Neuronal stem cell (in vitro differentiated cells): ENCODE results near the gene DPT.

ENCODE experiments used
- DNase-seq: peaks from one replicate; pipeline ENCODE4 v3.0.0-alpha.2; 2013; ENCODE audit warnings: low spot score
- H2AFZ ChIP-seq: one replicate; pipeline ENCODE4 v1.6.1; 2013; ENCODE audit warnings: mild to moderate bottlenecking, low read length, inconsistent platforms
- H2AK5ac ChIP-seq: 2 replicates; pipeline ENCODE4 v1.6.1; 2013; ENCODE audit warnings: low read depth, mild to moderate bottlenecking, inconsistent platforms, low read length, moderate library complexity, mixed read lengths
- H2BK120ac ChIP-seq: 2 replicates; pipeline ENCODE4 v1.6.1; 2013; ENCODE audit warnings: low read depth, mild to moderate bottlenecking, inconsistent platforms, low read length, moderate library complexity, mixed read lengths
- H2BK12ac ChIP-seq: one replicate; pipeline ENCODE4 v1.6.1; 2013; ENCODE audit warnings: low read length, inconsistent platforms
- H2BK15ac ChIP-seq: 2 replicates; pipeline ENCODE4 v1.6.1; 2013; ENCODE audit warnings: mild to moderate bottlenecking, low read length, inconsistent platforms, mixed read lengths
- H2BK5ac ChIP-seq: one replicate; pipeline ENCODE4 v1.6.1; 2013; ENCODE audit warnings: inconsistent platforms, mild to moderate bottlenecking, low read length, moderate library complexity
- H3K14ac ChIP-seq: one replicate; pipeline ENCODE4 v1.6.1; 2013; ENCODE audit warnings: low read length, inconsistent platforms
- H3K18ac ChIP-seq: 2 replicates; pipeline ENCODE4 v1.6.1; 2013; ENCODE audit warnings: low read length, inconsistent platforms
- H3K23ac ChIP-seq: 2 replicates; pipeline ENCODE4 v1.6.1; 2013; ENCODE audit warnings: low read depth, mild to moderate bottlenecking, mixed read lengths, low read length, inconsistent platforms; ENCODE audit not compliant: poor library complexity
- H3K27ac ChIP-seq: replicated peaks from 3 replicates; pipeline ENCODE4 v1.5.1; 2013; ENCODE audit warnings: low read length, inconsistent platforms
- H3K27me3 ChIP-seq, 3 experiments: 2 replicates each; pipeline ENCODE4 v1.6.1; 2013; ENCODE audit warnings: low read length in 3 of 3, mild to moderate bottlenecking in 2 of 3, inconsistent platforms in 1 of 3, low read depth in 1 of 3, mixed read lengths in 1 of 3, moderate library complexity in 1 of 3; ENCODE audit not compliant: control insufficient read depth in 3 of 3, insufficient read depth in 3 of 3
- H3K36me3 ChIP-seq, 2 donors: replicated peaks in 1 of 2; 2 replicates each; pipeline ENCODE4 v1.6.1; 2013; ENCODE audit warnings: low read length in 2 of 2; ENCODE audit not compliant: control insufficient read depth in 2 of 2, insufficient read depth in 2 of 2
- H3K4ac ChIP-seq: 2 replicates; pipeline ENCODE4 v1.6.1; 2013; ENCODE audit warnings: inconsistent platforms, mild to moderate bottlenecking, low read length, moderate library complexity
- H3K4me1 ChIP-seq, 2 donors: 1 replicate in 1 of 2; 2 replicates in 1 of 2; pipeline ENCODE4 v1.6.1; 2013; ENCODE audit warnings: low read length in 2 of 2, low read depth in 1 of 2; ENCODE audit not compliant: control insufficient read depth in 2 of 2, insufficient read depth in 1 of 2
- H3K4me2 ChIP-seq: one replicate; pipeline ENCODE4 v1.6.1; 2013; ENCODE audit warnings: mild to moderate bottlenecking, low read length, inconsistent platforms; ENCODE audit not compliant: insufficient read depth, poor library complexity, severe bottlenecking
- H3K4me3 ChIP-seq, 2 donors: 2 replicates each; pipeline ENCODE4 v1.5.1; 2013; ENCODE audit warnings: low read length in 2 of 2, mild to moderate bottlenecking in 2 of 2, inconsistent platforms in 1 of 2, moderate library complexity in 1 of 2
- H3K79me1 ChIP-seq: one replicate; pipeline ENCODE4 v1.6.1; 2013; ENCODE audit warnings: low read depth, mild to moderate bottlenecking, inconsistent platforms, low read length, moderate library complexity
- H3K9ac ChIP-seq: one replicate; pipeline ENCODE4 v1.6.1; 2013; ENCODE audit warnings: mild to moderate bottlenecking, low read depth, low read length, inconsistent platforms; ENCODE audit not compliant: poor library complexity
- H3K9me3 ChIP-seq, 2 donors: replicated peaks in 1 of 2; 2 replicates each; pipeline versions ENCODE3 to v1.6.1; 2013; ENCODE audit warnings: low read length in 2 of 2, mild to moderate bottlenecking in 2 of 2, inconsistent platforms in 1 of 2, low read depth in 1 of 2, mixed read lengths in 1 of 2, moderate library complexity in 1 of 2; ENCODE audit not compliant: control insufficient read depth in 2 of 2, insufficient read depth in 1 of 2
- H4K8ac ChIP-seq: one replicate; pipeline ENCODE4 v1.6.1; 2013; ENCODE audit warnings: low read depth, mild to moderate bottlenecking, inconsistent platforms, low read length, moderate library complexity
- H4K91ac ChIP-seq: one replicate; pipeline ENCODE4 v1.6.1; 2013; ENCODE audit warnings: low read length, low read depth, mild to moderate bottlenecking, inconsistent platforms; ENCODE audit not compliant: poor library complexity
- WGBS, 2 donors: extraction: QIAGEN DNeasy Blood & Tissue Kit; methylation state at CpG; one replicate each; pipeline ENCODE4 v1.1.7; 2013; ENCODE audit warnings: missing lambda C conversion rate in 2 of 2, mixed read lengths in 1 of 2; ENCODE audit not compliant: insufficient read length in 2 of 2, insufficient replicate concordance in 1 of 2; ENCODE audit errors: extremely low coverage in 2 of 2; 5-methylcytosine and 5-hydroxymethylcytosine counted together

The DPT gene

GRCh38 chr1:168673974-168674683 is 54.9 kb downstream of the DPT start:
- no CpG with 5 or more reads among the region's 2 CpGs for WGBS, 2 donors
- Histone ChIP-seq H3K27ac (no peak overlapping the region), H3K27me3 (no peaks in the 10 kb centered on the region), H3K9ac (no peak overlapping the region), H4K8ac (no peak overlapping the region), H3K36me3 (no peaks in the 10 kb centered on the region), H3K18ac (no peak overlapping the region), H3K4me3 (no peak overlapping the region), H3K4me1 (no peaks in the 10 kb centered on the region), H2BK120ac (no peak overlapping the region), H3K14ac (no peak overlapping the region), H3K23ac (no peak overlapping the region), H2AK5ac (no peak overlapping the region), H2BK5ac (no peak overlapping the region), H4K91ac (no peak overlapping the region), H2BK12ac (no peak overlapping the region), H2AFZ (no peak overlapping the region), H2BK15ac (no peak overlapping the region), H3K4ac (no peak overlapping the region), H3K9me3 (no peaks in the 10 kb centered on the region), H3K79me1 (no peaks in the 10 kb centered on the region), H3K4me2 (no peak overlapping the region)
- DNase-seq: no peak

GRCh38 chr1:168672278-168672677 is 56.7 kb downstream of the DPT start:
- Histone ChIP-seq H3K4me1 (no peaks in the 10 kb centered on the region), H3K36me3 (no peaks in the 10 kb centered on the region), H2BK120ac (no peak overlapping the region), H3K79me1 (no peaks in the 10 kb centered on the region), H3K4ac (no peak overlapping the region), H2BK15ac (no peak overlapping the region), H3K23ac (no peak overlapping the region), H3K27me3 (no peaks in the 10 kb centered on the region), H3K14ac (no peak overlapping the region), H2BK5ac (no peak overlapping the region), H3K4me2 (no peak overlapping the region), H4K8ac (no peak overlapping the region), H3K18ac (no peak overlapping the region), H3K4me3 (no peak overlapping the region), H2BK12ac (no peak overlapping the region), H3K27ac (no peak overlapping the region), H4K91ac (no peak overlapping the region), H3K9me3 (no peaks in the 10 kb centered on the region), H2AFZ (no peak overlapping the region), H3K9ac (no peak overlapping the region), H2AK5ac (no peak overlapping the region)
- no CpG with 5 or more reads among the region's 1 CpG for WGBS, 2 donors
- no peak for DNase-seq

GRCh38 chr1:168671782-168672181 is 57.2 kb downstream of the DPT start:
- Histone ChIP-seq H2BK15ac (no peak overlapping the region), H3K79me1 (no peaks in the 10 kb centered on the region), H2AK5ac (no peak overlapping the region), H2BK120ac (no peak overlapping the region), H3K4me3 (no peak overlapping the region), H3K9ac (no peak overlapping the region), H3K18ac (no peak overlapping the region), H2AFZ (no peak overlapping the region), H3K4me1 (no peaks in the 10 kb centered on the region), H3K4me2 (no peak overlapping the region), H3K27me3 (no peaks in the 10 kb centered on the region), H3K4ac (no peak overlapping the region), H3K14ac (no peak overlapping the region), H4K8ac (no peak overlapping the region), H2BK5ac (no peak overlapping the region), H3K9me3 (no peaks in the 10 kb centered on the region), H3K27ac (no peak overlapping the region), H2BK12ac (no peak overlapping the region), H3K36me3 (no peaks in the 10 kb centered on the region), H4K91ac (no peak overlapping the region), H3K23ac (no peak overlapping the region)
- DNase-seq: no peak

GRCh38 chr1:168665975-168666374 is 63.0 kb downstream of the DPT start:
- H3K4ac ChIP-seq: no peak overlapping the region
- H4K91ac ChIP-seq: no peak overlapping the region
- no peaks in the 10 kb centered on the region for H3K27me3 ChIP-seq
- no peaks in the 10 kb centered on the region for H3K4me1 ChIP-seq
- H3K23ac ChIP-seq: no peak overlapping the region
- H2BK15ac ChIP-seq: no peak overlapping the region
- no peak overlapping the region for H2AFZ ChIP-seq
- no peak overlapping the region for H4K8ac ChIP-seq
- no peak overlapping the region for H2BK120ac ChIP-seq
- no peak overlapping the region for H3K18ac ChIP-seq
- H3K9me3 ChIP-seq: no peaks in the 10 kb centered on the region
- no peaks in the 10 kb centered on the region for H3K79me1 ChIP-seq
- no peak overlapping the region for H2AK5ac ChIP-seq
- H3K9ac ChIP-seq: no peak overlapping the region
- H3K14ac ChIP-seq: no peak overlapping the region
- no CpG with 5 or more reads among the region's 1 CpG for WGBS, 2 donors
- no peak overlapping the region for H2BK12ac ChIP-seq
- H2BK5ac ChIP-seq: no peak overlapping the region
- no peak overlapping the region for H3K27ac ChIP-seq
- no peak overlapping the region for H3K4me2 ChIP-seq
- H3K36me3 ChIP-seq: no peaks in the 10 kb centered on the region
- no peak for DNase-seq
- H3K4me3 ChIP-seq: no peak overlapping the region
